HEK293 (cell line): Measurements from ENCODE around the gene BARD1.

Experiments
- CTCF ChIA-PET: fragments of 350-600 bp; formaldehyde crosslinking; extraction: SDS; loops from one replicate; lab custom pipeline; 2021; ENCODE audit warnings: antibody characterized with exemption; lab: Yijun Ruan, JAX
- POLR2A ChIA-PET: fragments of 300-600 bp; formaldehyde crosslinking; extraction: SDS; loops from one replicate; lab custom pipeline; 2020; ENCODE audit warnings: antibody characterized with exemption, inconsistent platforms; lab: Yijun Ruan, JAX
- H3K27ac ChIP-seq: fragments of 200-500 bp; sonication (Bioruptor generic); 2 replicates; pipeline ENCODE4 v1.5.1; 2014; ENCODE audit warnings: low read depth, low read length, control low read depth, inconsistent platforms; ENCODE audit errors: extremely low read depth
- H3K36me3 ChIP-seq, 2 experiments: fragments of 200-500 bp in 1 of 2; sonication (Bioruptor generic) in 1 of 2; 1 replicate in 1 of 2; 2 replicates in 1 of 2; pipeline ENCODE4 v1.5.1; 2014 to 2017; ENCODE audit warnings: inconsistent platforms in 2 of 2, low read length in 2 of 2; ENCODE audit not compliant: control insufficient read depth in 2 of 2, insufficient read depth in 1 of 2
- H3K4me1 ChIP-seq: fragments of 200-500 bp; sonication (Bioruptor generic); 2 replicates; pipeline ENCODE4 v1.5.1; 2014; ENCODE audit warnings: mild to moderate bottlenecking, low read length, inconsistent platforms; ENCODE audit not compliant: control insufficient read depth, insufficient read depth
- H3K4me3 ChIP-seq: 2 replicates; pipeline ENCODE4 v1.5.1; 2011; ENCODE audit warnings: low read depth, mild to moderate bottlenecking, control low read depth, low read length, moderate library complexity
- H3K9me3 ChIP-seq: fragments of 200-500 bp; sonication (Bioruptor generic); 2 replicates; pipeline ENCODE4 v1.5.1; 2014; ENCODE audit warnings: low read depth, low read length, inconsistent platforms; ENCODE audit not compliant: control insufficient read depth, insufficient read depth
- FEZF1 ChIP-seq: fragments of 450-650 bp; formaldehyde crosslinking; IDR thresholded peaks from 2 replicates; pipeline ENCODE4 v1.5.1; 2016; ENCODE audit warnings: missing biosample characterization, missing genetic modification characterization
- GLI4 ChIP-seq: fragments of 450-650 bp; formaldehyde crosslinking; IDR thresholded peaks from 2 replicates; pipeline ENCODE4 v1.5.1; 2016; ENCODE audit warnings: missing biosample characterization, missing genetic modification characterization
- HOXD13 ChIP-seq: sonication (generic); formaldehyde crosslinking; IDR thresholded peaks from 2 replicates; pipeline ENCODE4 v1.8.0; 2022; ENCODE audit warnings: missing genetic modification reagents, borderline replicate concordance
- KLF9 ChIP-seq: fragments of 450-650 bp; formaldehyde crosslinking; IDR thresholded peaks from 2 replicates; pipeline ENCODE4 v1.5.1; 2016; ENCODE audit warnings: missing biosample characterization, missing genetic modification characterization, low read depth
- PRDM1 ChIP-seq: fragments of 450-650 bp; formaldehyde crosslinking; IDR thresholded peaks from 2 replicates; pipeline ENCODE4; 2016; ENCODE audit warnings: missing biosample characterization, missing genetic modification characterization
- YY1 ChIP-seq: fragments of 450-650 bp; formaldehyde crosslinking; IDR thresholded peaks from 2 replicates; pipeline ENCODE4 v1.5.1; 2018; ENCODE audit warnings: missing biosample characterization, missing genetic modification characterization
- ZFHX2 ChIP-seq: fragments of 450-650 bp; formaldehyde crosslinking; conservative IDR thresholded peaks from 2 replicates; pipeline ENCODE4 v1.5.1; 2016; ENCODE audit warnings: missing biosample characterization, missing genetic modification characterization
- ZNF112 ChIP-seq: fragments of 450-650 bp; formaldehyde crosslinking; IDR thresholded peaks from 2 replicates; pipeline ENCODE4 v1.5.0; 2017; ENCODE audit warnings: missing biosample characterization, missing genetic modification characterization
- ZNF138 ChIP-seq: fragments of 450-650 bp; formaldehyde crosslinking; IDR thresholded peaks from 2 replicates; pipeline ENCODE4 v1.5.1; 2016; ENCODE audit warnings: missing biosample characterization, missing genetic modification characterization, borderline replicate concordance
- ZNF140 ChIP-seq: fragments of 450-650 bp; formaldehyde crosslinking; IDR thresholded peaks from 2 replicates; pipeline ENCODE4 v1.5.1; 2016; ENCODE audit warnings: missing biosample characterization, missing genetic modification characterization
- ZNF169 ChIP-seq: fragments of 450-650 bp; formaldehyde crosslinking; IDR thresholded peaks from 2 replicates; pipeline ENCODE4 v1.5.1; 2016; ENCODE audit warnings: missing biosample characterization, missing genetic modification characterization
- ZNF274 ChIP-seq, 2 experiments: fragments of 200-500 bp in 1 of 2; fragments of 450-650 bp in 1 of 2; sonication (Bioruptor generic) in 1 of 2; formaldehyde crosslinking in 1 of 2; IDR thresholded peaks; 2 replicates each; pipeline versions ENCODE4 v1.5.1 to v1.6.1; 2014 to 2016; ENCODE audit warnings: borderline replicate concordance in 1 of 2, inconsistent platforms in 1 of 2, low read length in 1 of 2, missing biosample characterization in 1 of 2, missing genetic modification characterization in 1 of 2
- ZNF37A ChIP-seq: fragments of 450-650 bp; IDR thresholded peaks from 2 replicates; pipeline ENCODE4 v1.5.1; 2018; ENCODE audit warnings: missing biosample characterization, missing genetic modification characterization
- ZNF473 ChIP-seq: fragments of 450-650 bp; formaldehyde crosslinking; IDR thresholded peaks from 2 replicates; pipeline ENCODE4 v1.5.1; 2017; ENCODE audit warnings: missing biosample characterization, missing genetic modification characterization
- ZNF501 ChIP-seq: fragments of 450-650 bp; formaldehyde crosslinking; IDR thresholded peaks from 2 replicates; pipeline ENCODE4 v1.5.1; 2016; ENCODE audit warnings: missing biosample characterization, missing genetic modification characterization
- ZNF514 ChIP-seq: fragments of 450-650 bp; formaldehyde crosslinking; IDR thresholded peaks from 2 replicates; pipeline ENCODE4 v1.5.1; 2016; ENCODE audit warnings: missing biosample characterization, missing genetic modification characterization
- ZNF585B ChIP-seq: fragments of 450-650 bp; formaldehyde crosslinking; IDR thresholded peaks from 2 replicates; pipeline ENCODE4 v1.5.1; 2016; ENCODE audit warnings: missing biosample characterization, missing genetic modification characterization
- ZNF621 ChIP-seq: fragments of 450-650 bp; formaldehyde crosslinking; IDR thresholded peaks from 2 replicates; pipeline ENCODE4 v1.5.1; 2017; ENCODE audit warnings: missing biosample characterization, missing genetic modification characterization
- ZNF707 ChIP-seq: fragments of 450-650 bp; formaldehyde crosslinking; IDR thresholded peaks from 2 replicates; pipeline ENCODE4 v1.5.1; 2016; ENCODE audit warnings: missing biosample characterization, missing genetic modification characterization
- ZNF777 ChIP-seq: fragments of 450-650 bp; formaldehyde crosslinking; IDR thresholded peaks from 2 replicates; pipeline ENCODE4 v1.5.1; 2017; ENCODE audit warnings: missing biosample characterization, missing genetic modification characterization, borderline replicate concordance
- TF ChIP-seq, protein P1 (sequence below): fragments of 450-650 bp; formaldehyde crosslinking; IDR thresholded peaks from 2 replicates; pipeline ENCODE4 v1.5.1; 2016; ENCODE audit warnings: missing biosample characterization, missing genetic modification characterization
- TF ChIP-seq, protein P2 (sequence below): fragments of 450-650 bp; IDR thresholded peaks from 2 replicates; pipeline ENCODE4 v1.5.1; 2018; ENCODE audit warnings: missing biosample characterization, missing genetic modification characterization
- TF ChIP-seq, protein P3 (sequence below): fragments of 450-650 bp; formaldehyde crosslinking; optimal IDR thresholded peaks from 2 replicates; pipeline ENCODE3; 2016; ENCODE audit warnings: missing biosample characterization, mild to moderate bottlenecking, missing genetic modification characterization
- TF ChIP-seq, protein P4 (sequence below): fragments of 450-650 bp; formaldehyde crosslinking; IDR thresholded peaks from 2 replicates; pipeline ENCODE4 v1.5.1; 2016; ENCODE audit warnings: missing biosample characterization, missing genetic modification characterization

The BARD1 gene

DNA sequence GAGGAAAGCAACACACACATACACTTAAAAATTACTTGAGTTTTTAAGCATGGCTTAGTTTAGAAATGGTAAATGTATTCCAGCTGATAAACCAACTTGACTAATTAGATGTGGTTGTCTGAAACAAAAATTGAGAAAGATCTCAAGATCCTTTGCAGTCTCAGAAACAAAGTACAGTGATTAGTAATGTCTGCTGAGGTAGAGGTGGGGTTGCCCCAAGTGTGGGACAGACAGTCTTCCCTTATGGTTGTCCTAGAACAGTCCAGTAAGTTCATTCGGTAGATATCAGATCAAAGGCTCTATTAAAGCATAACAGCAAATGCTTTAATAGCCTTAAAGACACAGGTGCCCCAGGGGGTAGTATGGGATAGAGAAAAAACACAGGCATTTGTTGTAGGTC lies 94.5 kb downstream of the BARD1 start:
- CTCF ChIA-PET = no interaction called here
- H3K4me3 ChIP-seq = no peak overlapping the region
- peaks cover 0 to 8% of the 10 kb centered on the region in 2 experiments; a peak in 1 of 3 replicates for H3K36me3 ChIP-seq
- H3K27ac ChIP-seq = no peak overlapping the region
- TF ChIP-seq ZFHX2 (tag by site-specific recombination) (no peak), ZNF138 (tag by site-specific recombination) (no peak), ZNF621 (no peak), PRDM1 (tag by site-specific recombination) (no peak), KLF9 (tag by site-specific recombination) (no peak), ZNF140 (tag by site-specific recombination) (no peak), GLI4 (tag by site-specific recombination) (no peak), FEZF1 (tag by site-specific recombination) (no peak), ZNF112 (no peak), ZNF274 (IDR thresholded peaks at IDR 0.05; ENCODE audit: low read length) (no peak), ZNF274 (tag by site-specific recombination; IDR thresholded peaks at IDR 0.05; ENCODE audit: borderline replicate concordance) (no peak), HOXD13 (CRISPR knock-in tag) (no peak), ZNF37A (no peak), ZNF777 (tag by site-specific recombination) (no peak)
- TF ChIP-seq, protein P1, sequence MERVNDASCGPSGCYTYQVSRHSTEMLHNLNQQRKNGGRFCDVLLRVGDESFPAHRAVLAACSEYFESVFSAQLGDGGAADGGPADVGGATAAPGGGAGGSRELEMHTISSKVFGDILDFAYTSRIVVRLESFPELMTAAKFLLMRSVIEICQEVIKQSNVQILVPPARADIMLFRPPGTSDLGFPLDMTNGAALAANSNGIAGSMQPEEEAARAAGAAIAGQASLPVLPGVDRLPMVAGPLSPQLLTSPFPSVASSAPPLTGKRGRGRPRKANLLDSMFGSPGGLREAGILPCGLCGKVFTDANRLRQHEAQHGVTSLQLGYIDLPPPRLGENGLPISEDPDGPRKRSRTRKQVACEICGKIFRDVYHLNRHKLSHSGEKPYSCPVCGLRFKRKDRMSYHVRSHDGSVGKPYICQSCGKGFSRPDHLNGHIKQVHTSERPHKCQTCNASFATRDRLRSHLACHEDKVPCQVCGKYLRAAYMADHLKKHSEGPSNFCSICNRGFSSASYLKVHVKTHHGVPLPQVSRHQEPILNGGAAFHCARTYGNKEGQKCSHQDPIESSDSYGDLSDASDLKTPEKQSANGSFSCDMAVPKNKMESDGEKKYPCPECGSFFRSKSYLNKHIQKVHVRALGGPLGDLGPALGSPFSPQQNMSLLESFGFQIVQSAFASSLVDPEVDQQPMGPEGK (tag by site-specific recombination) = no peak
- TF ChIP-seq, protein P2, sequence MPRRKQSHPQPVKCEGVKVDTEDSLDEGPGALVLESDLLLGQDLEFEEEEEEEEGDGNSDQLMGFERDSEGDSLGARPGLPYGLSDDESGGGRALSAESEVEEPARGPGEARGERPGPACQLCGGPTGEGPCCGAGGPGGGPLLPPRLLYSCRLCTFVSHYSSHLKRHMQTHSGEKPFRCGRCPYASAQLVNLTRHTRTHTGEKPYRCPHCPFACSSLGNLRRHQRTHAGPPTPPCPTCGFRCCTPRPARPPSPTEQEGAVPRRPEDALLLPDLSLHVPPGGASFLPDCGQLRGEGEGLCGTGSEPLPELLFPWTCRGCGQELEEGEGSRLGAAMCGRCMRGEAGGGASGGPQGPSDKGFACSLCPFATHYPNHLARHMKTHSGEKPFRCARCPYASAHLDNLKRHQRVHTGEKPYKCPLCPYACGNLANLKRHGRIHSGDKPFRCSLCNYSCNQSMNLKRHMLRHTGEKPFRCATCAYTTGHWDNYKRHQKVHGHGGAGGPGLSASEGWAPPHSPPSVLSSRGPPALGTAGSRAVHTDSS (tag by site-specific recombination) = no peak
- TF ChIP-seq, protein P3, sequence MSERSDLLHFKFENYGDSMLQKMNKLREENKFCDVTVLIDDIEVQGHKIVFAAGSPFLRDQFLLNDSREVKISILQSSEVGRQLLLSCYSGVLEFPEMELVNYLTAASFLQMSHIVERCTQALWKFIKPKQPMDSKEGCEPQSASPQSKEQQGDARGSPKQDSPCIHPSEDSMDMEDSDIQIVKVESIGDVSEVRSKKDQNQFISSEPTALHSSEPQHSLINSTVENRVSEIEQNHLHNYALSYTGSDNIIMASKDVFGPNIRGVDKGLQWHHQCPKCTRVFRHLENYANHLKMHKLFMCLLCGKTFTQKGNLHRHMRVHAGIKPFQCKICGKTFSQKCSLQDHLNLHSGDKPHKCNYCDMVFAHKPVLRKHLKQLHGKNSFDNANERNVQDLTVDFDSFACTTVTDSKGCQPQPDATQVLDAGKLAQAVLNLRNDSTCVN (tag by site-specific recombination) = no peak
- TF ChIP-seq, all 188 proteins: peak for 0
- POLR2A ChIA-PET = no interaction called here
- Histone ChIP-seq H3K4me1 (no peaks in the 10 kb centered on the region), H3K9me3 (no peaks in the 10 kb centered on the region)

DNA sequence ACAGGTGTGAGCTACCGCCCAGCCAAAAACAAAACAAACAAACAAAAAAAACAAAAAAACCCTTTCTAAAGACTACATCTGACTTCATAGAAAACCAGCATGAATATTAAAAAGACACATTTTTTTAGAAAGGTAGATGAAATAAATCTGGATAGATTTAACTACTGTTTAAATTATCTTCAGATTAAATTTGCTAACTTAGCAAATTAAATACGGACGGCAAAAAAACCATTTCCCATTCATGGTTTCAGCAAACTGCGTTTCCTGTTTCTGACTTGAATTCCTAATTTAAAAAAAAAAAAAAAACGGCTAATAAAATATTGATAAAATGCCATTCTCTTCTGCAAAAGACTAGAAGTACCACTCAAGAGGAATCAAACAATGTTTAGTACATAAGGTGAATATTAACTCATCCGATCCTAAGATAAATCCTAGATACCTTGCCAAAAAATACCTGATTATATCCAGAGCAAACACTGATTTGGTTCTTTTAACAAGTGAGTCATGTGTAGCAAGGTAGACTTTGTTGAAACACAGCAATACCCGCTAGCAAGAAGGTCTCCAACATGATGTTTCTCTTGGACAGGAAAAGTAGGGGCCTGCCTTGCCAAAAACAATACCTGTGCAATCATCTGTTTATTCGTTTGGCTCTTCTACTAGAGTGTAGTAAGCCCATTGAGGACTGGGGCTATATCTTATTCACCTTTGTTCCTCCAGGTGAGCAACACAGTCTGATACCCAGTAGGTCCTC lies 96.2 kb downstream of the BARD1 start:
- Histone ChIP-seq H3K27ac (no peak overlapping the region), H3K9me3 (no peaks in the 10 kb centered on the region), H3K4me3 (no peak overlapping the region), H3K4me1 (no peaks in the 10 kb centered on the region), H3K36me3 (peaks cover 0 to 8% of the 10 kb centered on the region in 2 experiments; a peak in 1 of 3 replicates)
- CTCF ChIA-PET = interaction anchor here (0.6 kb wide), 1 partner anchor 18 kb away, joined by 3 read pairs; no protein-coding TSS in a partner anchor
- TF ChIP-seq, protein P4, sequence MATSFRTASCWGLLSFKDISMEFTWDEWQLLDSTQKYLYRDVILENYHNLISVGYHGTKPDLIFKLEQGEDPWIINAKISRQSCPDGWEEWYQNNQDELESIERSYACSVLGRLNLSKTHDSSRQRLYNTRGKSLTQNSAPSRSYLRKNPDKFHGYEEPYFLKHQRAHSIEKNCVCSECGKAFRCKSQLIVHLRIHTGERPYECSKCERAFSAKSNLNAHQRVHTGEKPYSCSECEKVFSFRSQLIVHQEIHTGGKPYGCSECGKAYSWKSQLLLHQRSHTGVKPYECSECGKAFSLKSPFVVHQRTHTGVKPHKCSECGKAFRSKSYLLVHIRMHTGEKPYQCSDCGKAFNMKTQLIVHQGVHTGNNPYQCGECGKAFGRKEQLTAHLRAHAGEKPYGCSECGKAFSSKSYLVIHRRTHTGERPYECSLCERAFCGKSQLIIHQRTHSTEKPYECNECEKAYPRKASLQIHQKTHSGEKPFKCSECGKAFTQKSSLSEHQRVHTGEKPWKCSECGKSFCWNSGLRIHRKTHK (tag by site-specific recombination) = no peak
- TF ChIP-seq ZNF473 (tag by site-specific recombination) (no peak), ZNF585B (no peak), ZNF501 (no peak), ZNF707 (tag by site-specific recombination) (no peak), YY1 (tag by site-specific recombination) (no peak), ZNF169 (tag by site-specific recombination) (no peak), ZNF112 (no peak), ZNF514 (tag by site-specific recombination) (no peak)
- POLR2A ChIA-PET = no interaction called here
